ENCODE results near the gene OCA2. TPM values are rescaled to one million over a fixed set of nuclear protein-coding genes. Genes with fewer than 3 reads are reported as not detected.
"Not testable (repeated sequence)": the region's sequence is repeated elsewhere in the genome, so short reads cannot be mapped to it uniquely, and the experiment has no call there.

The OCA2 gene
- not detected for total RNA-seq

DNA sequence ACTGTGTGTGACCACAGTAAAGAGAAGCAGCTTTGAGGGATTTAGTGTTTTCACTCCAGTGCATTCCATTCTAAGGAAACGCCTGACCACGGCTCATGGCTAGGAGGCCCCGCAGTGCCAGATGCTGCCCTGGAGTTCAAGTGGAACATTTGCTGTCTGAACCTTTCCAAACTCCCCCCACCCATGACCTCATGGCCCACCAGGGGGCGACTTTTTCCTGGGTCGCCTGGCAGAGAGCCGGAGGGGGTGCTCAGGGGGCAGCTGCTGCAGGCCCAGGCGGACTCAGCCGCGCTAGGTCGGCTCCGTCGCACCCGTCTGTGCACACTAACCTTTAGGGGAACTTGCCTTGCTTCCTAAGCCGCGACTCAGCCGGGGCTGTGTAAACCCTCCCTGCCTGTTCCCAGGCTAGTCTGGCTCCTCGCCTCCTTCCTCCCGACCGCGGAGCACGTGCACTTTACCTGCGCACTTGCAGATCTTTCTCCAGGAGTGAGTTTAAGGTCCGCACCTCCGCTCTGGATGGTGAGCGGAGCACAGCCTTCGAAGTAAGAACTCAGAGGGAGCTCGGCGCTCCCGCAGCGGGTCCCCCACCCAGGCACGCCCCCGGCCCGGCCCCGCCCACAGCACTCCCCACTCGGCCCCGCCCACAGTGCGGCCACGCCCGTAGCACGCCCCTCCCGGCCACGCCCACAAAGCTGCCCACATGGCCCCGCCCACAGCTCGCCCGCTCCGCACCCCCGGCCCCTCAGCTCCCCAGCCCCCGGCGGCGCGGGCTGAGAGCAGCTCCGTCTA is at the start of gene OCA2:
TSS of gene OCA2 (minus strand) at position 550 of the 789 bp plus-strand sequence. CDS start 17,441 bp downstream, outside the sequence.
- H3K36me3 Mint-ChIP-seq, result no peaks in the 10 kb centered on the region
- no peaks in the 10 kb centered on the region for H3K9me3 Mint-ChIP-seq
- POLR2A ChIA-PET, result no interaction called here
- ATAC-seq (ENCODE audit: low read depth), result no peak
- peak within 1 kb of the TSS; percentile 28 for H3K4me3 Mint-ChIP-seq
- H3K27ac Mint-ChIP-seq, result no peak within 1 kb of the TSS
- peaks cover 48% of the 10 kb centered on the region for H3K27me3 Mint-ChIP-seq
- H3K4me1 Mint-ChIP-seq, result peaks cover 22% of the 10 kb centered on the region
- DNase-seq, result peak; percentile 68

DNA sequence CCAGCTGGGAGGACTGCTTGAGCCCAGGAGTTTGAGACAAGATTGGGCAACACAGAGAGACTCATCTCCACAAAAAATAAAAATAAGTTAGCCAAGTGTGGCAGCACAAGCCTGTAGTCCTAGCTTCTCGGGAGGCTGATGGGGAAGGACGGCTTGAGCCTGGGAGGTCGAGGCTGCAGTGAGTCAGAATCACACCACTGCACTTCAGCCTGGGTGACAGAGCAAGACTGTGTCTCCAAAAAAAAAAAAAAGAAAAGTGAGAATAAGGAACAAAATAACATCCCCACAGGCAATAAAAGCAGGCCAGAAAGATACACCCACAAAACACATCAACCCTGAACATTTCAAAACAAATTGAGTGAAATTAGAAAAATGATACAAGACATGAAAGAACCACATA is 48.7 kb upstream of the OCA2 start:
- POLR2A ChIA-PET, result no interaction called here
- Mint-ChIP-seq H3K4me3 (no peak overlapping the region), H3K4me1 (no peaks in the 10 kb centered on the region), H3K27me3 (no peaks in the 10 kb centered on the region), H3K9me3 (peaks cover 12% of the 10 kb centered on the region), H3K36me3 (peaks cover 24% of the 10 kb centered on the region), H3K27ac (no peak overlapping the region)
- no peak for DNase-seq
- ATAC-seq (ENCODE audit: low read depth), result no peak

GRCh38 chr15:28145419-28145818 is 46.3 kb upstream of the OCA2 start:
- H3K4me3 Mint-ChIP-seq; DNase-seq; ATAC-seq (ENCODE audit: low read depth); POLR2A ChIA-PET; H3K27me3 Mint-ChIP-seq; H3K4me1 Mint-ChIP-seq; H3K27ac Mint-ChIP-seq: not testable (repeated sequence)
- H3K36me3 Mint-ChIP-seq, result peaks cover 24% of the 10 kb centered on the region
- H3K9me3 Mint-ChIP-seq, result peaks cover 12% of the 10 kb centered on the region

DNA sequence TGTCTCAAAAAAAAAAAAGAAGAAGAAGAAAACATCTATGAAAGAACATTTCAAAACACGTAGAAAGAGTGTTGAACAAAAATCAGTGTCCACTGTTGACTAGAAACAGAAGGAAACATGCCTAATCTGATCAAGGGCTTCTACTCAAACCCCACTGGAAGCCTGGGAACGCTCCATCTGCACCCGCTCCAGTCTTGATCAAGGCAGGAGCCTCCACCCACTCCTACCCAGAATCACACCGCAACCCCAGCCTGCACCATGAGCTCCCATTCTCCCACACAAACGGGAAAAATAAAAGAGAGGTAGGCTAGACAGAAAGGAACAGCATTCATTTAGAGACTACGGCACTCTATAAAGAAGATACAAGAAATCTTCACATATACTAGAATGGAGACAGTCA is 40.9 kb upstream of the OCA2 start:
- ATAC-seq (ENCODE audit: low read depth) (no peak), DNase-seq (no peak)
- Mint-ChIP-seq H3K27ac (no peak overlapping the region), H3K4me3 (no peak overlapping the region), H3K4me1 (peaks cover 10% of the 10 kb centered on the region), H3K36me3 (peaks cover 22% of the 10 kb centered on the region), H3K9me3 (no peaks in the 10 kb centered on the region), H3K27me3 (no peaks in the 10 kb centered on the region)
- POLR2A ChIA-PET, result no interaction called here

DNA sequence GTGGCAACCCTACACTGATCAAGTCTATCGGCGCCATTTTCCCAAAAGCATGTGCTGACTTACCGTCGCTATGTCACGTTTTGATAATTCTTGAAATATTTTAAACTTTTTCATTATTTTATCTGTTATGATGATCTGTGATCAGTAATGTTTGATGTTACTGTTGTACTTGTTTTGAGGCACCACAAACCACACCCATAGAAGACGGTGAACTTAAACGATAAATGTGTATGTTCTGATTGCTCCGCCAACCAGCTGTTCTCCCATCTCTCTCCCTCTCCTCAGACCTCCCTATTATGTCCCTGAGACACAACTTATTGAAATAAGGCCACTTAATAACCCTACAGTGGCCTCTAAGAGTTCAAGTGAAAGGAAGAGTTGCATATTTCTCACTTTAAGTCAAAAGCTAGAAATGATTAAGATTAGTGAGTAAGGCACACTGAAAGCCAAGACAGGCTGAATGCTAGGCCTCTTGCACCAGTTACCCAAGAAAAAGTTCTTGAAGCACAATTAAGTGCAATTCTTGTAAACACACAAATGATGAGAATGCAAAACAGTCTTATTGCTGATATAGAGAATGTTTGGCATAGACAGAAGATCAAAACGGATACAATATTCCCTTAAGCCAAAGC is 38.4 kb upstream of the OCA2 start:
- peaks cover 26% of the 10 kb centered on the region for H3K36me3 Mint-ChIP-seq
- POLR2A ChIA-PET; H3K4me3 Mint-ChIP-seq; H3K27me3 Mint-ChIP-seq; ATAC-seq (ENCODE audit: low read depth); DNase-seq; H3K9me3 Mint-ChIP-seq; H3K27ac Mint-ChIP-seq: not testable (repeated sequence)
- H3K4me1 Mint-ChIP-seq, result peaks cover 16% of the 10 kb centered on the region

DNA sequence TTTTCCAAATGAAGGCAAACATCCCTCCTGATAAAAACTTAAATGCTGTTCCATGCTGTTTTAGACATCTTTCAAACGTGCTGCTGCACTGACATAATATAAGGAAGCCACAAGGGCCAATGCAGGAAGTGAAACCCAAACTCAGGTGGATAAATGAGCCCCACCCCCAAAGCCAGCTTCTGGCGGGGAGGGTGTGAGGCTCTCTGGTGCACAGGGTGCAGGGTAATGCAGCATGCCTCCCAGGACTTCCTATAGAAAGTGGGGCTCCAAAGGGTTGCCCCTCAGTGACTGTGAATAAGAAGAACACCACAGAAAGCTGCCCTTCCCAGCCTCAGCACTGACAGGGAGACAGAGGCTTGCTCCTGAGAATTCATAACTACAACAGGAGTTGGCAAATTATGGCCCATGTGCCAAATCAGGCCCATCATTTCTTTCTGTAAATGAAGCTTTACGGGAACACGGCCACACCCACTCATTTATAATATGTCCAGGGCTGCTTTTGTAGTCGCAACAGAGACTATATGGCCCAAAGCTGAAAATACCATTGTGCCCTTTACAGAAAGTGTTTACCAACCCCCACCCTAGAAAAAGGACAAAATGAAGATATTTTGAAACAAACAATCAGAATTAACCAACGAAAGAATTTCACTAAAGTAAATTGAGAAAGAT is 37.3 kb upstream of the OCA2 start:
- peaks cover 24% of the 10 kb centered on the region for H3K36me3 Mint-ChIP-seq
- H3K4me3 Mint-ChIP-seq, H3K27me3 Mint-ChIP-seq, POLR2A ChIA-PET, H3K9me3 Mint-ChIP-seq: not testable (repeated sequence)
- H3K4me1 Mint-ChIP-seq, result peaks cover 16% of the 10 kb centered on the region
- peak overlapping the region; percentile 72 for H3K27ac Mint-ChIP-seq
- DNase-seq (peak; percentile 47), ATAC-seq (ENCODE audit: low read depth) (peak; percentile 100)

GRCh38 chr15:28133281-28133680 is 34.2 kb upstream of the OCA2 start:
- Mint-ChIP-seq H3K4me3 (no peak overlapping the region), H3K36me3 (peaks cover 14% of the 10 kb centered on the region), H3K27me3 (no peaks in the 10 kb centered on the region), H3K27ac (no peak overlapping the region), H3K4me1 (peaks cover 16% of the 10 kb centered on the region), H3K9me3 (no peaks in the 10 kb centered on the region)
- POLR2A ChIA-PET, result no interaction called here
- DNase-seq, result no peak
- no peak for ATAC-seq (ENCODE audit: low read depth)

DNA sequence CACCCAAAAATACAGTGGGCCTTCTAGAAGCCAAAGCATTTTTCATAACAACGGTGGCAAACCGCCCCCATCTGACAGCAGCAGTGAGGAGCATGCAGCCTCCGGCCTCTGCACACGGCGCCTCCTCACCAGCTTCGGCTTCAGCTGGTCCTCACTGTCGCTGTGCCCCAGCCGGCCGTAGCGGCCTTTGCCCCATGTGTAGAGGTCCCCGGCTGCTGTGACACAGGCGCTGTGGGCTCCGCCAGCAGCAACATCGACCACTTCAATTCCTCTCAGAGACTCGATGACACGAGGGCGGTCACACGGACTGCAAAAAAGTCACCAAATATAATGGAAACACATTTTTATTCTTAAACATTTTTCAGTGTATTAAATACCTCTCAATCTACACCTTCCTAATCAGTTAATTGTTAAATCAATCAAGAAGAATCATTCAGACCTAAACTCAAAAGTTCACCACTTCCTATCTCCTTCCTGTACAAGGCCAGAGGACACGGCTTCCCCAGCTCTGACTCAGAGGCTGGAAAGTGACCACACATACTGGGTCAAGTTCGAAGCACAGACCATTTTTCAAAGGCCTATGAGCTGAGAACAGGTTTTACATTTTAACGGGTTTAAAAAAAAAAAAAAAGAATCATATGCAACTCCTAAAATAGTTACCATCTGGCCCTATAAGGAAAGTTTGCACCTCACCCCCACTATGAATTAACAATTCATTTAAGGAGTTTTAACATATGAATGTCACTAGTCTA is 33.6 kb upstream of the OCA2 start:
- Mint-ChIP-seq H3K4me1 (peaks cover 16% of the 10 kb centered on the region), H3K36me3 (peaks cover 16% of the 10 kb centered on the region), H3K27ac (no peak overlapping the region), H3K4me3 (no peak overlapping the region), H3K27me3 (no peaks in the 10 kb centered on the region), H3K9me3 (no peaks in the 10 kb centered on the region)
- no peak for ATAC-seq (ENCODE audit: low read depth)
- POLR2A ChIA-PET, result no interaction called here
- DNase-seq, result no peak

- peaks cover 16% of the 10 kb centered on the region for H3K4me1 Mint-ChIP-seq
- POLR2A ChIA-PET, result no interaction called here
These were observed 32.8 kb upstream of the OCA2 start for GRCh38 chr15:28131946-28132345.

GRCh38 chr15:28131400-28131799 is 32.3 kb upstream of the OCA2 start:
- Mint-ChIP-seq H3K27ac (no peak overlapping the region), H3K4me3 (no peak overlapping the region), H3K36me3 (peaks cover 15% of the 10 kb centered on the region), H3K4me1 (peaks cover 11% of the 10 kb centered on the region), H3K27me3 (no peaks in the 10 kb centered on the region), H3K9me3 (no peaks in the 10 kb centered on the region)
- no peak for DNase-seq
- POLR2A ChIA-PET, result no interaction called here
- ATAC-seq (ENCODE audit: low read depth), result no peak

More at GRCh38 chr15:28131946-28132345, 32.8 kb upstream of the OCA2 start:
- Mint-ChIP-seq H3K27me3 (no peaks in the 10 kb centered on the region), H3K9me3 (no peaks in the 10 kb centered on the region), H3K4me3 (no peak overlapping the region), H3K27ac (no peak overlapping the region), H3K36me3 (peaks cover 15% of the 10 kb centered on the region)
- ATAC-seq (ENCODE audit: low read depth), result no peak
- DNase-seq, result no peak

DNA sequence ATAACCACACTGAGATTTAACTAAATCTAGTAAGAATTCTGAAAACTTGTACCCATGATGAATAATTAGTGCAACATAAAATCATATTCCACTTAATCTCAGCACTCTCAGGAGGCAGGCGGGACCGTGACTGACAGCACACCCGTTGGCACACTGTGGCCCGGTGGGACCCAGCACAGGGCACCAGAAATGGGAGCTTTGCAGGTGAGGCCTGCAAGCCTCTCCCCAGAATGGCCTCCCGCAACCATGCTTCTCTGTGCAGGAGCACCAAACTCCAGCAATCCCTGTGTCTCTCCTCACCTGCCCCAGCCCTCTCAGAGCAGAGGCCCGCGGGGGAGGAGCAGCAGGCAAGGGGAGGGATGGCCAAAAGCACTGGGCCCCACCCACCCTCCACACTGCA is 31.5 kb upstream of the OCA2 start:
- H3K4me3 Mint-ChIP-seq, result no peak overlapping the region
- no peaks in the 10 kb centered on the region for H3K27me3 Mint-ChIP-seq
- H3K4me1 Mint-ChIP-seq, result peaks cover 8% of the 10 kb centered on the region
- peaks cover 15% of the 10 kb centered on the region for H3K36me3 Mint-ChIP-seq
- no peak for DNase-seq
- POLR2A ChIA-PET, result no interaction called here
- H3K27ac Mint-ChIP-seq, result no peak overlapping the region
- no peak for ATAC-seq (ENCODE audit: low read depth)
- no peaks in the 10 kb centered on the region for H3K9me3 Mint-ChIP-seq

GRCh38 chr15:28129231-28129848 is 30.2 kb upstream of the OCA2 start:
- H3K9me3 Mint-ChIP-seq, result no peaks in the 10 kb centered on the region
- no peak for DNase-seq
- H3K4me1 Mint-ChIP-seq, result peaks cover 6% of the 10 kb centered on the region
- no peak overlapping the region for H3K27ac Mint-ChIP-seq
- no peaks in the 10 kb centered on the region for H3K27me3 Mint-ChIP-seq
- POLR2A ChIA-PET, result interaction anchor here (0.7 kb wide), 2 partner anchors 567 to 1000 kb away, joined by 3 to 4 read pairs; no protein-coding TSS in a partner anchor
- H3K36me3 Mint-ChIP-seq, result peaks cover 7% of the 10 kb centered on the region
- H3K4me3 Mint-ChIP-seq, result no peak overlapping the region
- ATAC-seq (ENCODE audit: low read depth), result no peak

DNA sequence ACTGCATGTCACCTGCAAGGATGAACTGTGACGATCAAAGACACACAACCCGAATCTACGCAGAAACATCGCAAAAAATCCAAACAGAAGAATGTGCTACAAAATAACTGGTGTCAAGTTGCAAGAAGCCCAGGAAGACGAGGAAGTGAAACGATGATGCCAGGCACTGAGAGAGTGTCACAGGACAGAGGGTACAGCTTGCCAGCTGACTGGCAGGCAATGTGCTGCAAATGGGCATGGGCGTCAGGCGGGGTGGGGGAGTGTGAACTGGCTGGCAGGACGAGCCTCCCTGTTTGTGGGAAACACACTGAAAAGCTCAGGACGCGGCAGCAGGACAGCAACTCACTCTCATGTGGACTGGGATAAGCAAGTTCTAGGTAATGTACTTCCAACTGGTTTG is 28.9 kb upstream of the OCA2 start:
- peaks cover 3% of the 10 kb centered on the region for H3K4me1 Mint-ChIP-seq
- H3K27ac Mint-ChIP-seq, result no peak overlapping the region
- DNase-seq, result no peak
- POLR2A ChIA-PET, result no interaction called here
- H3K9me3 Mint-ChIP-seq, result no peaks in the 10 kb centered on the region
- no peak for ATAC-seq (ENCODE audit: low read depth)
- H3K36me3 Mint-ChIP-seq, result peaks cover 5% of the 10 kb centered on the region
- H3K4me3 Mint-ChIP-seq, result no peak overlapping the region
- no peaks in the 10 kb centered on the region for H3K27me3 Mint-ChIP-seq

All from activated naive CD8-positive, alpha-beta T cell treated with anti-CD3 and anti-CD28 coated beads, Interleukin-2, amount 10 ng/mL, durations not matched to agents 7 days and 5 days (primary cell).